SU-DHL-6 (cell line): ENCODE data around the gene ARFGAP1.

ENCODE experiments used
- EZH2phosphoT487 ChIP-seq: fragments of 200-600 bp; sonication (generic), shearing (Covaris generic); conservative IDR thresholded peaks from 2 replicates; pipeline ENCODE4 v1.6.1; 2018; ENCODE audit warnings: mild to moderate bottlenecking, antibody characterized with exemption, low read length, moderate library complexity, mixed read lengths
- TF ChIP-seq, protein P1 (sequence below): fragments of 200-600 bp; sonication (generic); IDR thresholded peaks from one replicate; pipeline ENCODE4 v1.5.1; 2017; ENCODE audit warnings: antibody characterized with exemption, mild to moderate bottlenecking, low read length, moderate library complexity; ENCODE audit not compliant: insufficient read depth, poor library complexity, severe bottlenecking

DNA sequence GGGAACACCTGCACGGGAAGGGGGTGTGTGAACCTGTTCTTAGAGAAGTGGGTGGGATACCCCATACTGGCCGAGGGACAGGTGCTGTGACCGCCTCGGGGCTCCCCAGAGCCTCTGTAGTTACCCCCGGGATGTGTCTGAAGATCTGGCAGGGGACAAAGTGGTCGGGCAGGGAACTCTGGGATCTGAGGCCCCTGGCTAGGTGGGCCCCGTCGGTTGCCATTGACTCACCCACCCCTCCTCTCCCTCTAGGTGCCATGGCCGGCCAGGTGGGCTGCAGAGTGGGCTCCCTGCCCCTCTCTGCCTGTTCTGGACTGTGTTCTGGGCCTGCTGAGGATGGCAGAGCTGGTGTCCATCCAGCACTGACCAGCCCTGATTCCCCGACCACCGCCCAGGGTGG is 32.6 kb upstream of the ARFGAP1 start:
- TF ChIP-seq, protein P1, sequence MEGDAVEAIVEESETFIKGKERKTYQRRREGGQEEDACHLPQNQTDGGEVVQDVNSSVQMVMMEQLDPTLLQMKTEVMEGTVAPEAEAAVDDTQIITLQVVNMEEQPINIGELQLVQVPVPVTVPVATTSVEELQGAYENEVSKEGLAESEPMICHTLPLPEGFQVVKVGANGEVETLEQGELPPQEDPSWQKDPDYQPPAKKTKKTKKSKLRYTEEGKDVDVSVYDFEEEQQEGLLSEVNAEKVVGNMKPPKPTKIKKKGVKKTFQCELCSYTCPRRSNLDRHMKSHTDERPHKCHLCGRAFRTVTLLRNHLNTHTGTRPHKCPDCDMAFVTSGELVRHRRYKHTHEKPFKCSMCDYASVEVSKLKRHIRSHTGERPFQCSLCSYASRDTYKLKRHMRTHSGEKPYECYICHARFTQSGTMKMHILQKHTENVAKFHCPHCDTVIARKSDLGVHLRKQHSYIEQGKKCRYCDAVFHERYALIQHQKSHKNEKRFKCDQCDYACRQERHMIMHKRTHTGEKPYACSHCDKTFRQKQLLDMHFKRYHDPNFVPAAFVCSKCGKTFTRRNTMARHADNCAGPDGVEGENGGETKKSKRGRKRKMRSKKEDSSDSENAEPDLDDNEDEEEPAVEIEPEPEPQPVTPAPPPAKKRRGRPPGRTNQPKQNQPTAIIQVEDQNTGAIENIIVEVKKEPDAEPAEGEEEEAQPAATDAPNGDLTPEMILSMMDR, result no peak
- no peak for TF ChIP-seq EZH2phosphoT487
